GM18870 (cell line): ENCODE results near the gene CCM2.
"Not testable (repeated sequence)": the region's sequence is repeated elsewhere in the genome, so short reads cannot be mapped to it uniquely, and the experiment has no call there.

Source experiments
- ATAC-seq: cut with Tn5 transposase; IDR thresholded peaks from one replicate; pipeline ENCODE4 v1.9.1; 2021; ENCODE audit warnings: moderate library complexity; ENCODE audit not compliant: unreplicated experiment

The CCM2 gene

GRCh38 chr7:44981035-44981706 is 18.8 kb upstream of the CCM2 start:
- no peak for ATAC-seq

- ATAC-seq = no peak
Measured at GRCh38 chr7:44982535-44982923, 17.5 kb upstream of the CCM2 start.

DNA sequence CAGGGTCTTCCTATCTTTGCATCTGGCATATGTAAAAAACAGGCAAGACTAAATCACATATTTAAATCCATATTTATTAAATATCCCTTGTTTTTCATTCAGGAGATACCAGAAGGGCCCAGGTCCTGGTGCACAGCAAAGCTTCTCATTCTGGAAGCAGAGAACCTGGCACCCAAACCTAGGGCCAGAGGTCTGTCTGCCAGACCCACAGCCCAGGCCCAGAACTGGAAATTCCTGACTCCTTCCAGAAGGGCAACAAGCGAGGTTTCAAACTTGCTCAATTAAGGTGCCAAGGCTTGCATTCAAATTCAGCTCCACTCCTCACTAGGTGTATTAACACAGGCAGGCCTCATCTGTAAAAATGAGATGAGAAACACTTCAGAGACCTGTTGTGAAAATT is 17.0 kb upstream of the CCM2 start:
- ATAC-seq = no peak

GRCh38 chr7:44983742-44984477 is 16.1 kb upstream of the CCM2 start:
- ATAC-seq = no peak

- no peak for ATAC-seq
Measured at GRCh38 chr7:44984478-44984758, 15.6 kb upstream of the CCM2 start.

- no peak for ATAC-seq
Measured at GRCh38 chr7:44985033-44985695, 14.8 kb upstream of the CCM2 start.

GRCh38 chr7:44985900-44986217 is 14.1 kb upstream of the CCM2 start:
- no peak for ATAC-seq

DNA sequence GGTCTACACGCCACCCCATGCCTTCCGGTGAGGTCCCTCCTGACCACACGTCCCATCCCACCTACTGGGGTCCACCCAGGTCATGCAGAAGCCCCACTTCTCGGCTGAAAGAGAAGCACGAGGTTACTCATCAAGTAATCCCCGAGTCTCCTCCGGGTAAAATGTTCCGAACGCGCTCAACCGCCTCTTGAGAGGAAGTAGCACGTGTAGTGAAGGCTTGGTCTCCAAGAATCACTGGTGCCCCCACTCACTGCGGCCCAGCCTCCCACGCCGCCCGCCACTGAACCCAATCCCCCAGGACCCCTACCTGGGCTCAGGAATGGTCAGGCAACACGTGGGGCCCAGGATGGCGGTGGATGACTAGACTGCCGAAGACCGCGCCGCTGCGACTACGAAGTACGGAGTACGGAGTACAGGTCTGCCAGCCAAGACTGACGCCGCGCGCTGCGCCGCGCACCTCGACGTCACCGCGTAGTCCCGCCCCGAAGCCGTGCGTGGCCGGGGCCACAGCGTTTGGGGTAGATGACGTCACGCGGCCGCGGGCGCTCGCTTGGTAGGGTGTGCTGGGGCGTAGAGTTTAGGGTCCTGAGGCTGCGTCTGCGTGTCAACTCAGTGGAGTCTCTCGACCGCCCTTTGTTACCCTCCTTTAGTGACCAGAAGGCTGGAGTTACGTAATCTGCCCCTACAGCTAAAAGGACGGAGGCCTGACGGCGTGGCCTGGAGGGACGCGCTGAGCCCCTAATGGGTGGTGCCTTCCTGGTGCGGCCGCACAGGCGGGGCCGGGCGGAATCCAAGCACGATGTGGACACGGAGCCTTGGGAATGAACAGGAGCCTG is 13.6 kb upstream of the CCM2 start:
- peak; percentile 79 for ATAC-seq

DNA sequence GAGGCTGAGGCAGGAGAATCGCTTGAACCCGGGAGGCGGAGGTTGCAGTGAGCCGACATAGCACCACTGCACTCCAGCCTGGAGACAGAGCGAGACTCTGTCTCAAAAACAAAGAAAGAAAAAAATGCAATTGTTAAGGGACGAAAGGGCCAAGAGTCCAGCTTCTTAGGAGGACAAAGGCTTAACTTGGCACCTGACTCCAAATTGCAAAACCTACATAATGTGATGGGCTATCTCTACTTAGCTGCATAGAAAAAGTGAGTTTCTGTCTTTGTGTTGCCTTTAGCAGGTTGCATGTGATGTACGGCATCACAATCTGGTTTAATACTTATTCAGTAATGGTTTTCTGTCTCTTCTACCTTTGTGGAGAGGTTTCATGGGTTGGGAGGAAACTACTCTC is 12.5 kb upstream of the CCM2 start:
- ATAC-seq = no peak

- ATAC-seq = no peak
Measured at GRCh38 chr7:44987996-44988395, 12.0 kb upstream of the CCM2 start.

GRCh38 chr7:44988701-44989100 is 11.3 kb upstream of the CCM2 start:
- no peak for ATAC-seq

DNA sequence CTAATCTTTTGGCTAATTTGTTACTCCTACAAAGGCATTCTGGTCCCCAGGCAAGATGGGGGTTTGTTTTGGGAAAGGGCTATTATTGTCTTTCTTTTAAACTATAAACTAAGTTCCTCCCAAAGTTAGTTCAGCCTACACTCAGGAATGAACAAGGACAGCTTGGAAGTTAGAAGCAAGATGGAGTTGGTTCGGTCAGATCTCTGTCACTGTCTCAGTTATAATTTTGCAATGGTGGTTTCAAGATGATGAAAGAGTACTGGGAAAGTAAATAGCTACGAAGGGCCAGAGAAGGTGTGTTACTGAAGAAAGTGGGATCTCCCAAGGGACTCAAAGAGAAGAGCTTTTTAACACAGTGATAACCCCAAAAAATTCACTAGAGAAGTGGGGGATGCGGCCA is 10.9 kb upstream of the CCM2 start:
- ATAC-seq = no peak

GRCh38 chr7:44990109-44991023 is 9.6 kb upstream of the CCM2 start:
- ATAC-seq = no peak

DNA sequence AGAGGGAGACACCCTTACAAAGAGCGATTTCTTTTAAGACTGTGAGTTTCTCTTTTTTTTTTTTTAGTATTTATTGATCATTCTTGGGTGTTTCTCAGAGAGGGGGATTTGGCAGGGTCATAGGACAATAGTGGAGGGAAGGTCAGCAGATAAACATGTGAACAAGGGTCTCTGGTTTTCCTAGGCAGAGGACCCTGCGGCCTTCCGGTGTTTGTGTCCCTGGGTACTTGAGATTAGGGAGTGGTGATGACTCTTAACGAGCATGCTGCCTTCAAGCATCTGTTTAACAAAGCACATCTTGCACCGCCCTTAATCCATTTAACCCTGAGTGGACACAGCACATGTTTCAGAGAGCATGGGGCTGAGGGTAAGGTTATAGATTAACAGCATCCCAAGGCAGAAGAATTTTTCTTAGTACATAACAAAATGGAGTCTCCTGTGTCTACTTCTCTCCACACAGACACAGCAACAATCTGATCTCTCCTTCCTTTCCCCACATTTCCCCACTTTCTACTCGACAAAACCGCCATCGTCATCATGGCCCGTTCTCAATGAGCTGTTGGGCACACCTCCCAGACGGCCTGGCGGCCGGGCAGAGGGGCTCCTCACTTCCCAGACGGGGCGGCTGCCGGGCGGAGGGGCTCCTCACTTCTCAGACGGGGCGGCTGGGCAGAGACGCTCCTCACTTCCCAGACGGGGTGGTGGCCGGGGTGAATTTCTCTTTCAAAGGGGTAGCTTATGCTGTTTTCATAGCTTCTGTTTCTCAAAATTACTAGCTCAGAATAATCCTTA is 7.8 kb upstream of the CCM2 start:
- not testable (repeated sequence) for ATAC-seq

GRCh38 chr7:44994877-44995554 is 5.0 kb upstream of the CCM2 start:
- no peak for ATAC-seq

DNA sequence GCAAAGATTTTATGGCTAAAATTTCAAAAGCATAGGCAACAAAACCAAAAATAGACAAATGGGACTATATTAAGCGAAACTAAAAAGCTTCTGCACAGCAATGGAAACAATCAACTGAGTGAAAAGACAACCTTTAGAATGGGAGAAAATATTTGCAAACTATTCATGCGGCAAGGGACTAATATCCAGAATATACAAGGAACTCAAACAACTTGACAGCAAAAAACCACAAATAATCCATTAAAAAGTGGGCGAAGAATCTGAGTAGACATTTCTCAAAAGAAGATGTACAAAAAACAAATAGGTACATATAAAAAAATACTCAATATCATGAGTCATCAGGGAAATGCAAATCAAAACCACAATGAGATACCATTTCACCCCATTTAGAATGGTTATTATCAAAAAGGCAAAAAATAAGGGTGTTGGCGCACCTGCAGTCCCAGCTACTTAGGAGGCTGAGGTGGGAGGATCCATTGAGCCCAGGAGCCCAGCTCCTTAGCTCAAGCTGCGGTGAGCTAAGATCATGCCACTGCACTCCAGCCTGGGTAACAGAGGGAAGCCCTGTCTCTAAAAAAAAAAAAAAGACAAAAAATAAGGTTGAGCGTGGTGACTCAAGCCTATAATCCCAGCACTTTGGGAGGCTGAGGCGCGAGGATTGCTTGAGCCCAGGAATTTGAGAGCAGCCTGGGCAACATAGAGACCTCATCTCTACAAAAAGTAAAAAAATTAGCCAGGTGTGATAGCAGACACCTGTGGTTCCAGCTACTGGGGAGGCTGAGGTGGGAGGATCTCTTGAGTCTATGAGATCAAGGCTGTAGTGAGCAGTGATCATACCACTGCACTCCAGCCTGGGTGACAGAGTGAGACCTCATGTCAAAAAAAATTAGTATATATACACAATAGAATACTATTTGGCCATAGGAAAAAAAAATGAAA is 4.2 kb upstream of the CCM2 start:
- no peak for ATAC-seq

- no peak for ATAC-seq
Measured at GRCh38 chr7:44998153-44998871, 1.7 kb upstream of the CCM2 start.
